Measurements from ENCODE around the gene SUN2. TPM values are rescaled to one million over a fixed set of nuclear protein-coding genes. Genes with fewer than 3 reads are reported as not detected.

Gene SUN2
- total and polyA plus RNA-seq, 2 of the 4 experiments (the other 2 are of a cell fraction), result 27.8 to 50.0 TPM

GRCh38 chr22:38767313-38767712 lies 11.5 kb upstream of the SUN2 start:
- Histone ChIP-seq H3K9ac (ENCODE audit: low read depth, low read length) (no peak overlapping the region), H3K9me1 (ENCODE audit: insufficient read depth, low read length) (peaks cover 5% of the 10 kb centered on the region; the same call in 1 of the 2 replicates), H2BK120ac (ENCODE audit: low read depth, low read length) (no peak overlapping the region), H3K4me1 (ENCODE audit: control insufficient read depth, insufficient read depth, low read length) (peaks cover 3% of the 10 kb centered on the region), H2AK9ac (replicated peaks; ENCODE audit: low read depth, low read length, poor library complexity) (no peak overlapping the region), H2BK5ac (ENCODE audit: low read depth, low read length, poor library complexity, severe bottlenecking) (no peak overlapping the region), H3K4me2 (ENCODE audit: low read depth, low read length) (no peak overlapping the region), H2AFZ (replicated peaks; ENCODE audit: low read length, poor library complexity) (no peak overlapping the region), H3K27me3 (ENCODE audit: control insufficient read depth, insufficient read depth, low read length) (no peaks in the 10 kb centered on the region), H3K27ac (ENCODE audit: insufficient read depth, low read length) (no peak overlapping the region), H3K9me3 (ENCODE audit: control insufficient read depth, insufficient read depth, low read length) (no peaks in the 10 kb centered on the region), H3K18ac (ENCODE audit: low read depth, low read length) (no peak overlapping the region), H2AK5ac (ENCODE audit: low read depth, low read length) (no peak overlapping the region), H3K79me1 (ENCODE audit: low read depth in 1 of 2, low read length in 2 of 2) (no peaks in the 10 kb centered on the region), H3K4me3 (ENCODE audit: insufficient read depth, low read depth, low read length) (no peak overlapping the region), H3K14ac (replicated peaks; ENCODE audit: low read depth, low read length) (no peak overlapping the region), H4K8ac (ENCODE audit: low read depth in 2 of 2, low read length in 2 of 2) (no peak overlapping the region), H2BK20ac (ENCODE audit: low read depth, low read length) (no peak overlapping the region), H2BK15ac (ENCODE audit: low read depth, low read length) (no peak overlapping the region), H4K20me1 (ENCODE audit: insufficient read depth, low read length) (no peaks in the 10 kb centered on the region), H3K36me3 (ENCODE audit: control insufficient read depth, insufficient read depth, low read length) (no peaks in the 10 kb centered on the region), H3K23ac (ENCODE audit: low read depth, low read length) (no peak overlapping the region), H3K56ac (ENCODE audit: extremely low read depth, insufficient read depth, low read length) (no peak overlapping the region), H4K5ac (ENCODE audit: low read depth, low read length) (no peak overlapping the region), H4K91ac (ENCODE audit: insufficient read depth, low read depth, low read length) (no peak overlapping the region), H3K4ac (ENCODE audit: low read depth, low read length) (no peak overlapping the region)
- no peak for TF ChIP-seq RAD21 (IDR thresholded peaks at IDR 0.05; ENCODE audit: low read length)
- TF ChIP-seq MXI1 (IDR thresholded peaks at IDR 0.05; ENCODE audit: borderline replicate concordance, low read depth, low read length), result no peak
- no peak for TF ChIP-seq MAFK (IDR thresholded peaks at IDR 0.05; ENCODE audit: low read depth, low read length)
- no peak for TF ChIP-seq SMC3 (IDR thresholded peaks at IDR 0.05; ENCODE audit: low read depth, low read length)
- no peak for TF ChIP-seq MAZ (IDR thresholded peaks at IDR 0.05; ENCODE audit: borderline replicate concordance, low read depth, low read length)
- no peak for TF ChIP-seq USF2 (IDR thresholded peaks at IDR 0.05; ENCODE audit: low read depth, low read length)
- TF ChIP-seq CEBPB (IDR thresholded peaks at IDR 0.05; ENCODE audit: low read depth, low read length), result no peak
- no peak for TF ChIP-seq NFE2L2 (IDR thresholded peaks at IDR 0.05; ENCODE audit: low read depth, low read length)
- no peak for TF ChIP-seq RCOR1 (IDR thresholded peaks at IDR 0.05; ENCODE audit: insufficient replicate concordance, low read length)
- TF ChIP-seq RFX5 (IDR thresholded peaks at IDR 0.05; ENCODE audit: low read depth, low read length), result no peak
- TF ChIP-seq BHLHE40 (IDR thresholded peaks at IDR 0.05; ENCODE audit: low read depth, low read length), result no peak
- TF ChIP-seq POLR2A (IDR thresholded peaks at IDR 0.05; ENCODE audit: low read depth, low read length), result no peak
- TF ChIP-seq FOS (IDR thresholded peaks at IDR 0.05; ENCODE audit: low read depth, low read length), result no peak
- TF ChIP-seq CHD1 (IDR thresholded peaks at IDR 0.05; ENCODE audit: low read depth, low read length), result no peak
- TF ChIP-seq CTCF (conservative IDR thresholded peaks at IDR 0.05; ENCODE audit: low read depth, low read length), result no peak
- TF ChIP-seq ELK1 (IDR thresholded peaks at IDR 0.05; ENCODE audit: borderline replicate concordance, low read depth, low read length), result no peak
- ATAC-seq (ENCODE audit: low read depth), result no peak
- dilution Hi-C loops (cut with HindIII; ENCODE audit: low sequenced_read_pairs, unreplicated experiment), result no loop called here
- CTCF ChIA-PET, result no interaction called here
- POLR2A ChIA-PET (ENCODE audit: unreplicated experiment), result no interaction called here
- in situ Hi-C loops (cut with MboI; ENCODE audit: low sequenced_read_pairs), result loop anchor here (10.0 kb wide), 1 partner anchor 237 kb away; no protein-coding TSS in a partner anchor
- no CpG with 5 or more reads among the region's 9 CpGs for WGBS, 2 experiments (ENCODE audit: extremely low coverage in 2 of 2, insufficient read length in 1 of 2)
- intact Hi-C loops (cut with micrococcal nuclease), result loop anchor here (5.0 to 10.0 kb wide), 4 partner anchors 85 to 715 kb away; partner anchors contain the start of gene RPL3
- no peak for DNase-seq
- BruUV-seq (replicated peaks), result no TSS peak
